Mesenchymal stem cell (in vitro differentiated cells and primary cell): ENCODE data around the gene KRTAP10-11.

Experiments used
- DNase-seq: peaks from one replicate; pipeline ENCODE4 v3.0.0-alpha.2; 2013
- H2AFZ ChIP-seq: one replicate; pipeline ENCODE4 v1.6.1; 2013; ENCODE audit warnings: low read depth, mild to moderate bottlenecking, control low read depth, inconsistent platforms, low read length, moderate library complexity
- H2AK5ac ChIP-seq: 2 replicates; pipeline ENCODE4 v1.6.1; 2013; ENCODE audit warnings: low read length, moderate library complexity, mild to moderate bottlenecking, inconsistent platforms; ENCODE audit not compliant: severe bottlenecking
- H2BK120ac ChIP-seq: one replicate; pipeline ENCODE4 v1.6.1; 2013; ENCODE audit warnings: low read depth, mild to moderate bottlenecking, inconsistent platforms, low read length, moderate library complexity
- H2BK12ac ChIP-seq, 2 experiments: one replicate each; pipeline ENCODE4 v1.6.1; 2013; ENCODE audit warnings: inconsistent platforms in 2 of 2, low read length in 2 of 2, mild to moderate bottlenecking in 2 of 2, moderate library complexity in 2 of 2, control low read depth in 1 of 2
- H2BK15ac ChIP-seq: one replicate; pipeline ENCODE4 v1.6.1; 2013; ENCODE audit warnings: mild to moderate bottlenecking, low read depth, inconsistent platforms; ENCODE audit not compliant: poor library complexity, severe bottlenecking
- H2BK5ac ChIP-seq: 2 replicates; pipeline ENCODE4 v1.6.1; 2013; ENCODE audit warnings: low read depth, mild to moderate bottlenecking, low read length, control low read depth, inconsistent platforms; ENCODE audit not compliant: poor library complexity, severe bottlenecking
- H3K14ac ChIP-seq, 2 experiments: one replicate each; pipeline ENCODE4 v1.6.1; 2013; ENCODE audit warnings: inconsistent platforms in 2 of 2, low read length in 2 of 2, control low read depth in 1 of 2, mild to moderate bottlenecking in 1 of 2, moderate library complexity in 1 of 2
- H3K18ac ChIP-seq, 2 experiments: one replicate each; pipeline ENCODE4 v1.6.1; 2013; ENCODE audit warnings: inconsistent platforms in 2 of 2, low read length in 2 of 2, control low read depth in 1 of 2, low read depth in 1 of 2, mild to moderate bottlenecking in 1 of 2
- H3K23ac ChIP-seq, 2 experiments: one replicate each; pipeline ENCODE4 v1.6.1; 2013; ENCODE audit warnings: inconsistent platforms in 2 of 2, low read length in 2 of 2, mild to moderate bottlenecking in 2 of 2, moderate library complexity in 2 of 2, control low read depth in 1 of 2
- H3K27ac ChIP-seq: 2 replicates; pipeline ENCODE4 v1.5.1; 2013; ENCODE audit warnings: mild to moderate bottlenecking, moderate library complexity, low read length, control low read depth, inconsistent platforms; ENCODE audit not compliant: poor library complexity, severe bottlenecking
- H3K27me3 ChIP-seq, 2 experiments: 2 replicates each; pipeline versions ENCODE4 v1.6.1 to v1.7.0; 2013; ENCODE audit warnings: low read length in 2 of 2, mild to moderate bottlenecking in 2 of 2, moderate library complexity in 2 of 2, control low read depth in 1 of 2, inconsistent platforms in 1 of 2; ENCODE audit not compliant: control insufficient read depth in 1 of 2, insufficient read depth in 1 of 2
- H3K36me3 ChIP-seq, 2 experiments: 2 replicates each; pipeline versions ENCODE4 v1.6.1 to v1.7.0; 2013; ENCODE audit warnings: low read length in 2 of 2, control low read depth in 1 of 2, inconsistent platforms in 1 of 2, low read depth in 1 of 2, mild to moderate bottlenecking in 1 of 2; ENCODE audit not compliant: insufficient read depth in 2 of 2, control insufficient read depth in 1 of 2
- H3K4ac ChIP-seq, 2 experiments: one replicate each; pipeline ENCODE4 v1.6.1; 2013; ENCODE audit warnings: inconsistent platforms in 2 of 2, low read length in 2 of 2, mild to moderate bottlenecking in 2 of 2, moderate library complexity in 2 of 2, control low read depth in 1 of 2, low read depth in 1 of 2
- H3K4me1 ChIP-seq: 2 replicates; pipeline ENCODE4 v1.6.1; 2013; ENCODE audit warnings: low read depth, low read length, control low read depth; ENCODE audit not compliant: control insufficient read depth, insufficient read depth
- H3K4me2 ChIP-seq: 2 replicates; pipeline ENCODE4 v1.6.1; 2013; ENCODE audit warnings: low read length, mild to moderate bottlenecking, inconsistent platforms; ENCODE audit not compliant: poor library complexity, severe bottlenecking
- H3K4me3 ChIP-seq, 2 experiments: 2 replicates each; pipeline versions ENCODE4 v1.5.1 to v1.7.0; 2013; ENCODE audit warnings: low read length in 2 of 2, mild to moderate bottlenecking in 2 of 2, control low read depth in 1 of 2, low read depth in 1 of 2; ENCODE audit not compliant: insufficient read depth in 1 of 2
- H3K79me1 ChIP-seq: replicated peaks from 2 replicates; pipeline ENCODE4 v1.6.1; 2013; ENCODE audit warnings: mild to moderate bottlenecking, control low read depth, low read length, inconsistent platforms; ENCODE audit not compliant: poor library complexity, severe bottlenecking
- H3K9ac ChIP-seq: 2 replicates; pipeline ENCODE4 v1.7.0; 2013; ENCODE audit warnings: mild to moderate bottlenecking, low read length, moderate library complexity
- H3K9me3 ChIP-seq: 2 replicates; pipeline ENCODE4 v1.7.0; 2013; ENCODE audit warnings: mild to moderate bottlenecking, low read length; ENCODE audit not compliant: control insufficient read depth
- H4K8ac ChIP-seq: one replicate; pipeline ENCODE4 v1.6.1; 2013; ENCODE audit warnings: inconsistent platforms, mild to moderate bottlenecking, low read length, moderate library complexity
- H4K91ac ChIP-seq: one replicate; pipeline ENCODE4 v1.6.1; 2013; ENCODE audit warnings: mild to moderate bottlenecking, low read length, inconsistent platforms
- WGBS: methylation state at CpG from one replicate; pipeline ENCODE4 v1.1.7; 2013; ENCODE audit warnings: mixed read lengths; 5-methylcytosine and 5-hydroxymethylcytosine counted together

KRTAP10-11 gene

GRCh38 chr21:44603109-44603875 is 42.9 kb upstream of the KRTAP10-11 start:
- no peak overlapping the region for H3K9ac ChIP-seq
- no peak overlapping the region for H4K91ac ChIP-seq
- H4K8ac ChIP-seq: no peak overlapping the region
- no peak overlapping the region for H2BK12ac ChIP-seq
- WGBS: 47% methylated on average over 17 of the region's 17 CpGs
- no peaks in the 10 kb centered on the region for H3K4me1 ChIP-seq
- H3K14ac ChIP-seq: no peak overlapping the region
- H3K79me1 ChIP-seq: no peaks in the 10 kb centered on the region
- no peak overlapping the region for H2AFZ ChIP-seq
- no peak overlapping the region for H3K4me2 ChIP-seq
- no peak overlapping the region for H3K4ac ChIP-seq
- H2BK5ac ChIP-seq: no peak overlapping the region
- peaks cover 3 to 17% of the 10 kb centered on the region in 2 experiments for H3K27me3 ChIP-seq
- H3K27ac ChIP-seq: no peak overlapping the region
- no peaks in the 10 kb centered on the region for H3K36me3 ChIP-seq
- no peak overlapping the region for H3K23ac ChIP-seq
- no peak overlapping the region for H3K18ac ChIP-seq
- no peak for DNase-seq
- no peak overlapping the region for H2AK5ac ChIP-seq
- peaks cover 9% of the 10 kb centered on the region for H3K9me3 ChIP-seq
- no peak overlapping the region for H2BK120ac ChIP-seq
- no peak overlapping the region for H3K4me3 ChIP-seq
- no peak overlapping the region for H2BK15ac ChIP-seq

- 74% methylated on average over 6 of the region's 8 CpGs for WGBS
- no peak overlapping the region for H2BK120ac ChIP-seq
- no peak for DNase-seq
These were observed 42.3 kb upstream of the KRTAP10-11 start for GRCh38 chr21:44603911-44604310.

GRCh38 chr21:44606495-44606894 is 39.7 kb upstream of the KRTAP10-11 start:
- no peak for DNase-seq
- Histone ChIP-seq H3K27me3 (peaks cover 0 to 4% of the 10 kb centered on the region in 2 experiments), H3K4me1 (no peaks in the 10 kb centered on the region), H3K4me2 (no peak overlapping the region), H4K8ac (no peak overlapping the region), H2AK5ac (no peak overlapping the region), H2AFZ (no peak overlapping the region), H4K91ac (no peak overlapping the region), H3K9ac (no peak overlapping the region), H2BK120ac (no peak overlapping the region), H3K4me3 (no peak overlapping the region), H2BK5ac (no peak overlapping the region), H3K27ac (no peak overlapping the region), H2BK12ac (no peak overlapping the region), H3K4ac (no peak overlapping the region), H3K9me3 (peaks cover 23% of the 10 kb centered on the region), H3K36me3 (no peaks in the 10 kb centered on the region), H3K14ac (no peak overlapping the region), H2BK15ac (no peak overlapping the region), H3K79me1 (no peaks in the 10 kb centered on the region), H3K23ac (no peak overlapping the region), H3K18ac (no peak overlapping the region)
- WGBS: 58% methylated on average over 4 of the region's 4 CpGs

More at GRCh38 chr21:44603911-44604310, 42.3 kb upstream of the KRTAP10-11 start:
- no peak overlapping the region for H2AFZ ChIP-seq
- H3K14ac ChIP-seq: no peak overlapping the region
- H3K9ac ChIP-seq: no peak overlapping the region
- H2AK5ac ChIP-seq: no peak overlapping the region
- no peak overlapping the region for H2BK15ac ChIP-seq
- H3K4me2 ChIP-seq: no peak overlapping the region
- no peak overlapping the region for H4K8ac ChIP-seq
- no peaks in the 10 kb centered on the region for H3K79me1 ChIP-seq
- H3K4me1 ChIP-seq: no peaks in the 10 kb centered on the region
- H2BK12ac ChIP-seq: no peak overlapping the region
- H3K27ac ChIP-seq: no peak overlapping the region
- no peak overlapping the region for H4K91ac ChIP-seq
- no peak overlapping the region for H3K4ac ChIP-seq
- H3K23ac ChIP-seq: no peak overlapping the region
- no peak overlapping the region for H2BK5ac ChIP-seq
- H3K9me3 ChIP-seq: peaks cover 10% of the 10 kb centered on the region
- H3K36me3 ChIP-seq: no peaks in the 10 kb centered on the region
- no peak overlapping the region for H3K18ac ChIP-seq
- H3K4me3 ChIP-seq: no peak overlapping the region
- peaks cover 3 to 16% of the 10 kb centered on the region in 2 experiments for H3K27me3 ChIP-seq

GRCh38 chr21:44609193-44609592 is 37.0 kb upstream of the KRTAP10-11 start:
- DNase-seq: no peak
- Histone ChIP-seq H3K27me3 (no peaks in the 10 kb centered on the region), H3K79me1 (no peaks in the 10 kb centered on the region), H3K4me3 (no peak overlapping the region), H2AK5ac (no peak overlapping the region), H2BK5ac (no peak overlapping the region), H3K9ac (no peak overlapping the region), H3K14ac (no peak overlapping the region), H3K4me2 (no peak overlapping the region), H3K27ac (no peak overlapping the region), H3K23ac (no peak overlapping the region), H2AFZ (no peak overlapping the region), H4K8ac (no peak overlapping the region), H4K91ac (no peak overlapping the region), H2BK120ac (no peak overlapping the region), H3K36me3 (no peaks in the 10 kb centered on the region), H3K4me1 (no peaks in the 10 kb centered on the region), H3K9me3 (peaks cover 28% of the 10 kb centered on the region), H3K18ac (no peak overlapping the region), H2BK12ac (no peak overlapping the region), H2BK15ac (no peak overlapping the region), H3K4ac (no peak overlapping the region)
